ENCODE data around the gene TLE4.

DNA sequence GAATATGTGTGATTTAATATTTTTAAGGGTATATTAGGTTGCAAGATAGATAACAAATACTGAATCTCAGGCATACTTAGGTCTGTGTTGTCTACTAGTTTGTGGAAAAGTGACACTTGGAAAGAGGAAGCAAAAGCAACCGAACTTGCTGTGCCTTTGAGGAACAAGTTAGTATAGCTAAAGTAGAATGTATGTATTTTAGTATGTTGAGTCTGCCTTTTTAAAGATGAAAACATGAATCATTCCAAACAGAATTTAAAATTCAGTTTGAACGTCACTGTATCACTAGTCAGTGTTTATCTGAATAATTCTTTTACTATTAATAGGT, 12.9 kb downstream of the TLE4 start:
- TF ChIP-seq CTCF (IDR thresholded peaks at IDR 0.05): no peak
- no peak for TF ChIP-seq POLR2AphosphoS5 (IDR thresholded peaks at IDR 0.05)
- no peak for TF ChIP-seq POLR2A (IDR thresholded peaks at IDR 0.05)
